GM19468 (cell line): Measurements from ENCODE around the gene RNASE11.
"Not testable (repeated sequence)": the region's sequence is repeated elsewhere in the genome, so short reads cannot be mapped to it uniquely, and the experiment has no call there.

Experiments used
- ATAC-seq: cut with Tn5 transposase; IDR thresholded peaks from one replicate; pipeline ENCODE4 v1.9.1; 2021; ENCODE audit warnings: mild to moderate bottlenecking, moderate library complexity, moderate number of reproducible peaks; ENCODE audit not compliant: unreplicated experiment; ENCODE audit errors: extremely low read depth

RNASE11 gene

DNA sequence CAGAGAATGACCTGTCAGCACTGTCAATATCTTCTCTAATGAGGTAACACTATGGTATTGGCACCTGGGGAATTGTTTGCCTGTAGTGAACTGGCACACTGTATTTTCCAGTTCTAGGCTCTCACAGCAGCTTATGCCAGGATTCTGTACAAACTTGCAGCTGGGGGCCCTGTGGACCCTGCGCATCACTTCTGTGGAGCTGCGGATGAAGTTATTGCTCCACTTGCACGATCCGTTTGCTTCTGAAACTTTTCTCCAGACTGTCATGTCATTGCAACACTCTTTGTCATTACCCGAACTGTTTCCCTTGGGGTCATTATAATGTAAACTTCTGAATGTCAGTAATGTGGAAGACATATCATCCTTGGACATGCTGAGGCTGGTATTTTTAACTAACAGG, 3.9 kb downstream of the RNASE11 start:
- ATAC-seq = no peak

- no peak for ATAC-seq
These were observed 4.7 kb downstream of the RNASE11 start for GRCh38 chr14:20583142-20583541.

- no peak for ATAC-seq
These were observed 7.6 kb downstream of the RNASE11 start for GRCh38 chr14:20580242-20580641.

- ATAC-seq = no peak
These were observed 8.9 kb downstream of the RNASE11 start for GRCh38 chr14:20578784-20579502.

GRCh38 chr14:20578325-20578724, 9.5 kb downstream of the RNASE11 start:
- no peak for ATAC-seq

DNA sequence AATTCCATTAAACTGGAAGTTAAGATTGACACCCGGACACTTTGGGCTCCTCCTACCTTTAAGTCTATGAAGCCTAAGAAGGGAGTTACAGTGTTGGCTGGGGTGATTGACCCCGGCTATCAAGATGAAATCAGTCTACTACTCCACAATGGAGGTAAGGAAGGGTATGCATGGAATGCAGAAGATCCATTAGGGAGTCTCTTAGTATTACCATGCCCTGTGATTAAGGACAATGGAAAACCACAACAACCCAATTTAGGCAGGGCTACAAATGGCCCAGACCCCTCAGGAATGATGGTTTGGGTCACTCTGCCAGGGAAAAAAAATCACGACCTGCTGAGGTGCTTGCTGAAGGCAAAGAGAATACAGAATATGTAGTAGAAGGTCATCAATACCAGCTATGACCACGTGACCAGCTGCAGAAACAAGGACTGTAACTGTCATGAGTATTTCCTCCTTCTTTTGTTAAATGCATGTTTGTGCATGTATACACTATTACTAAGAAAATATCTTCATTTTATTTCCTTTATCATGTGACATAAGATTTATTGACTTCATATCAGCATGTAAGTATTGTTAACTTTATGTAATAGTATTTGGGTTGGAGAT, 15.3 kb downstream of the RNASE11 start:
- ATAC-seq = not testable (repeated sequence)

DNA sequence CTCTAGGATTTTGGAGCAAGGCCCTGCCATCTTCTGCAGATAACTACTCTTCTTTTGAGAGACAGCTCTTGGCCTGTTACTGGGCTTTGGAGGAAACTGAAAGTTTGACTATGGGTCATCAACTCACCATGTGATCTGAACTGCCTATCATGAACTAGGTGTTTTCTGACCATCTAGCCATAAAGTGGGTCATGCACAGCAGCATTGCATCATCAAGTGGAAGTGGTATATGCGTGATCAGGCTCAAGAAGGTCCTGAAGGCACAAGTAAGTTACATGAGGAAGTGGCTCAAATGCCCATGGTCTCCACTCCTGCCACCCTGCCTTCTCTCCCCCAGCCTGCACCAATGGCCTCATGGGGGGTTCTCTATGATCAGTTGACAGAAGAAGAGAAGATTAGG, 17.1 kb downstream of the RNASE11 start:
- ATAC-seq = not testable (repeated sequence)

- not testable (repeated sequence) for ATAC-seq
These were observed 17.9 kb downstream of the RNASE11 start for GRCh38 chr14:20569865-20570264.

GRCh38 chr14:20569066-20569465, 18.7 kb downstream of the RNASE11 start:
- no peak for ATAC-seq

DNA sequence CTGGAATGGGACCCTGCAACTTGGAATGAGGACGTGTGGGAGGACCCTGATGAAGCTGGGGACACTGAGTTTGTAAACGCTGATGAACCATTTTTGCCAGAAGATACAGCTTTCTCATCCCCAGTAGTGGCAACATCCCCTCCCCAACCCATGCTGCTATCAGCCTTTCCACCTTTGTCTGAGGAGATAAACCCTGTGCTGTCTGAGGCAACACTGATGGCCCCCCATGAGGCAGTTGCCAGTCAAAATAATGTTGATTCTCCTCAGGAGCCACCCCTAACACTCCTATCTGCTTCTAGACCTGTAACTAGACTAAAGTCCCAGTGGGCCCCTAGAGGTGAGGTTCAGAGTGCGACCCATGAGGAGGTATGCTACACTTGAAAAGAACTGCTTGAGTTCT, 19.4 kb downstream of the RNASE11 start:
- no peak for ATAC-seq

GRCh38 chr14:20567199-20567598, 20.6 kb downstream of the RNASE11 start:
- not testable (repeated sequence) for ATAC-seq

DNA sequence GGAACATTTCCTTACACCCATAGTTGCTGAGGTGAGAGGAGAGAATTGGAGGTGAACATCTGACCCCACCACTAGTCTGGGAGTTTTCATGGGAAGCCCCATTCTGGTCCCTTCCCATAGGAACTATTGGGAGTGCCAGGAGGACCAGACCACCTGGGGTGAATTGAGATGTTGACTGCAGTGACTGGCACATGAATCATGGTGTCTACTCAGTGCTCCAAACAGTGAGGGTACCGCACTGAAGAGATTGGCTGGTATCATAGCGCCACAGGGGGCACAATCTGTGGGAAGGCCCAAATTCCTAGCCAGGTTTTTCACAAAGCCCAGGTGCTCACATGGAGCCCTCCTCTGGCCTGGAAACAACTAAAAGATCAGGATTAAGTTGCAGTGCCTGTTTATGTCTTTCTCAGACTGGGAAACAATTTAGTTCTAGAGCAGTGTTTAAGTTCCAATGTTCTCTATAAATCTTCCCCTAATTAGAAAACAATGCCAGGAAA, 23.3 kb downstream of the RNASE11 start:
- no peak for ATAC-seq

DNA sequence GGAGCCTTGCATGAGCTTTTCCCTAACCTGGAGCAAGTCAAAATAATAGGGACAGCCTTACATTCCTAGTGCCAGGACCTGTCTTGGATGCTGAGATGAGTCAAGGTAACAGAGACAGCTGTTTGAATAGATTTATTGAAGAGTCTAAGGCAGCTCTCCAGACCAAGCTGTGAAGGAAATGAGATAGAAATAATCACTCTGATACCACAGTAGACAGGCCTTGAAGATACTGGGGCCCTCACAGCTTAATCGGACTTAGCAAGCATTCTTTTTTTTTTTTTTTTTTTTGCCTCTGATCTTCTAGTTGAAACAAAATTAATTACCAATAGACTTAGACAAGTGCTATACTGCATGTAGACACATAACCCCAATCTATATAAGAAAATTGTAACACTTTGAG, 23.8 kb downstream of the RNASE11 start:
- no peak for ATAC-seq

GRCh38 chr14:20560961-20561360, 26.8 kb downstream of the RNASE11 start, which contains the start of gene RNASE9:
RNASE9 (minus strand) TSS chr14:20561047.
- ATAC-seq = no peak

DNA sequence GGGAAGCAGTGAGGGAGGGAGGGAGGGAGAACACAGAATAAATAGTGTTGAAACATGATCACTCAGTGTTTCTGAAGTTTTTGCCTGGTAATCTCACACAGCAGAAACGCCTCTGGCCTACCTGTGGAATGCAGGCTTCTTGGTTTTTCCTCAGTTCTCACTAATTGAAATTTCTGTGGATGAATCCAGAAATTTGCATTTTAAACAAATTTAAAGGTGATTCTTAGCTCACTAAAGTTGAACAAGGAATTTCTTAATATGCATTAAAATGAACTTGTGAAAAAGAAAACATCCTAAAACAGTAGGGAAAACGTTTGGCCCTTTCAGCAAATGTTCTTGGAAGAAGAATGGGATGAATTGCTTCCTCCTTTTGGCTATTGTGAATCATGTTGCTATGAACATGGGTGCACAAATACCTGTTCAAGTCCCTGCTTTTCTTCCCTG, 28.3 kb downstream of the RNASE11 start:
- no peak for ATAC-seq

- no peak for ATAC-seq
These were observed 30.6 kb downstream of the RNASE11 start for GRCh38 chr14:20557212-20557542.

GRCh38 chr14:20556500-20557211, 31.1 kb downstream of the RNASE11 start:
- ATAC-seq = no peak

GRCh38 chr14:20555845-20556244, 32.0 kb downstream of the RNASE11 start:
- ATAC-seq = no peak

- no peak for ATAC-seq
These were observed 34.8 kb downstream of the RNASE11 start for GRCh38 chr14:20553024-20553423.

DNA sequence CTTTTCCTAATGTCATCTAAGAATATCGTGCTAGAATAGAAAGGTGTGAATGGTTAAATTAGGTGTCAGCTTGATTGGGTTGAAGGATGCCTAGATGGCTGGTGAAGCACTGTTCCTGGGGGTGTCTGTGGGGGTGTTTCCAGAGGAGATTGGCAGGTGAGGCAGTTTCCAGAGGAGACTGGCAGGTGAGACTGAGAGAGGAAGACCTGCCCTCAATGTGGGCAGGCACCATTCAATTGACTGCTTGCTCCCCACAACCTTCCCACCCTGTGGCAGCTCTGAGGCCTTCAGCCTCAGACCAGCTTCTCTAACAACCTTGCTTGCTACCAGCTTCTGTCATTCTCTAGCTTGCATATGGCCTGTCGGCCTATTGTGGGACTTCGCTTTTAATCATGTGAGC, 36.2 kb downstream of the RNASE11 start:
- ATAC-seq = no peak

- ATAC-seq = no peak
These were observed 36.9 kb downstream of the RNASE11 start for GRCh38 chr14:20550926-20551325.
